Activated naive CD4-positive, alpha-beta T cell treated with anti-CD3 and anti-CD28 coated beads, Interleukin-2, amount 50 U/mL, for 72 hours (primary cell): Measurements from ENCODE around the gene PCSK5. TPM values are rescaled to one million over a fixed set of nuclear protein-coding genes. Genes with fewer than 3 reads are reported as not detected.

Source experiments
- ATAC-seq, 2 donors: fragments of 150-1000 bp; cut with Tn5 transposase; 2 replicates each; pipeline ENCODE4 v1.10.0; 2021; ENCODE audit warnings: mild to moderate bottlenecking in 2 of 2, moderate library complexity in 2 of 2
- DNase-seq, 2 donors: peaks; one replicate each; pipeline ENCODE4 v3.0.0; 2021 to 2022; ENCODE audit warnings: low spot score in 2 of 2
- H3K27ac Mint-ChIP-seq, 2 donors: one replicate each; pipeline ENCODE4 v1.8.0; 2022; ENCODE audit warnings: mild to moderate bottlenecking in 2 of 2, mixed read lengths in 2 of 2
- H3K36me3 Mint-ChIP-seq, 2 donors: one replicate each; pipeline ENCODE4 v1.8.0; 2022; ENCODE audit warnings: mixed read lengths in 2 of 2
- H3K9me3 Mint-ChIP-seq, 2 donors: one replicate each; pipeline ENCODE4 v1.8.0; 2022; ENCODE audit warnings: mixed read lengths in 2 of 2
- total RNA-seq, 2 donors: library from RNA; stranded (reverse); gene quantifications; one replicate each; pipeline ENCODE4 v1.2.3, GENCODE V29; 2022

PCSK5 gene
- total RNA-seq, 2 donors from 2014 or later, result 1.6 to 6.3 TPM

GRCh38 chr9:76150013-76150412 lies 259.5 kb downstream of the PCSK5 start:
- H3K36me3 Mint-ChIP-seq, result no peaks in the 10 kb centered on the region
- no peak for DNase-seq
- no peaks in the 10 kb centered on the region for H3K9me3 Mint-ChIP-seq
- no peak overlapping the region for H3K27ac Mint-ChIP-seq
- no peak for ATAC-seq

GRCh38 chr9:76151267-76151666 lies 260.8 kb downstream of the PCSK5 start:
- H3K27ac Mint-ChIP-seq, result no peak overlapping the region
- H3K36me3 Mint-ChIP-seq, result no peaks in the 10 kb centered on the region
- ATAC-seq (no peak), DNase-seq (no peak)
- no peaks in the 10 kb centered on the region for H3K9me3 Mint-ChIP-seq

- H3K27ac Mint-ChIP-seq, result no peak overlapping the region
- H3K9me3 Mint-ChIP-seq, result no peaks in the 10 kb centered on the region
- no peak for DNase-seq
- ATAC-seq, result no peak
- peaks cover 0 to 4% of the 10 kb centered on the region in 2 donors for H3K36me3 Mint-ChIP-seq
Observed at GRCh38 chr9:76153339-76153738, 262.9 kb downstream of the PCSK5 start.

GRCh38 chr9:76153902-76154629 lies 263.6 kb downstream of the PCSK5 start:
- Mint-ChIP-seq H3K27ac (no peak overlapping the region), H3K9me3 (no peaks in the 10 kb centered on the region), H3K36me3 (peaks cover 0 to 4% of the 10 kb centered on the region in 2 donors)
- DNase-seq (no peak), ATAC-seq (no peak)

- Mint-ChIP-seq H3K9me3 (no peaks in the 10 kb centered on the region), H3K27ac (no peak overlapping the region), H3K36me3 (peaks cover 0 to 4% of the 10 kb centered on the region in 2 donors)
- no peak for DNase-seq
- no peak for ATAC-seq
Observed at GRCh38 chr9:76155361-76155760, 264.9 kb downstream of the PCSK5 start.

- peaks cover 0 to 13% of the 10 kb centered on the region in 2 donors for H3K36me3 Mint-ChIP-seq
- ATAC-seq, result no peak
- no peaks in the 10 kb centered on the region for H3K9me3 Mint-ChIP-seq
- H3K27ac Mint-ChIP-seq, result peak overlapping the region in 1 of 2 donors; percentile 16
- no peak for DNase-seq
Observed at GRCh38 chr9:76158713-76159112, 268.2 kb downstream of the PCSK5 start.

- no peak for DNase-seq
- no peak for ATAC-seq
- Mint-ChIP-seq H3K36me3 (peaks cover 0 to 13% of the 10 kb centered on the region in 2 donors), H3K27ac (no peak overlapping the region), H3K9me3 (no peaks in the 10 kb centered on the region)
Observed at GRCh38 chr9:76159293-76159926, 268.9 kb downstream of the PCSK5 start.

GRCh38 chr9:76161106-76161505 lies 270.6 kb downstream of the PCSK5 start:
- ATAC-seq, result no peak
- Mint-ChIP-seq H3K27ac (no peak overlapping the region), H3K9me3 (no peaks in the 10 kb centered on the region), H3K36me3 (peaks cover 0 to 13% of the 10 kb centered on the region in 2 donors)
- DNase-seq, result no peak

- Mint-ChIP-seq H3K36me3 (peaks cover 0 to 13% of the 10 kb centered on the region in 2 donors), H3K9me3 (no peaks in the 10 kb centered on the region), H3K27ac (no peak overlapping the region)
- DNase-seq (no peak), ATAC-seq (no peak)
Observed at GRCh38 chr9:76161541-76161940, 271.1 kb downstream of the PCSK5 start.

GRCh38 chr9:76162086-76162730 lies 271.7 kb downstream of the PCSK5 start:
- ATAC-seq (no peak), DNase-seq (no peak)
- Mint-ChIP-seq H3K36me3 (peaks cover 0 to 13% of the 10 kb centered on the region in 2 donors), H3K9me3 (no peaks in the 10 kb centered on the region), H3K27ac (no peak overlapping the region)

GRCh38 chr9:76162751-76163500 lies 272.5 kb downstream of the PCSK5 start:
- Mint-ChIP-seq H3K9me3 (no peaks in the 10 kb centered on the region), H3K36me3 (peaks cover 0 to 9% of the 10 kb centered on the region in 2 donors), H3K27ac (peak overlapping the region in 1 of 2 donors; percentile 55)
- ATAC-seq (no peak), DNase-seq (no peak)

- Mint-ChIP-seq H3K27ac (no peak overlapping the region), H3K9me3 (no peaks in the 10 kb centered on the region), H3K36me3 (peaks cover 0 to 2% of the 10 kb centered on the region in 2 donors)
- DNase-seq (no peak), ATAC-seq (no peak)
Observed at GRCh38 chr9:76166526-76166925, 276.1 kb downstream of the PCSK5 start.

GRCh38 chr9:76176171-76176570 lies 285.7 kb downstream of the PCSK5 start:
- ATAC-seq (no peak), DNase-seq (no peak)
- Mint-ChIP-seq H3K9me3 (peaks cover 4 to 5% of the 10 kb centered on the region in 2 donors), H3K36me3 (peaks cover 9 to 14% of the 10 kb centered on the region in 2 donors), H3K27ac (no peak overlapping the region)

- H3K9me3 Mint-ChIP-seq, result peaks cover 4 to 5% of the 10 kb centered on the region in 2 donors
- ATAC-seq (no peak), DNase-seq (no peak)
- H3K27ac Mint-ChIP-seq, result no peak overlapping the region
- H3K36me3 Mint-ChIP-seq, result peaks cover 15 to 25% of the 10 kb centered on the region in 2 donors
Observed at GRCh38 chr9:76177931-76178330, 287.5 kb downstream of the PCSK5 start.

- ATAC-seq (peak in 1 of 2 donors; percentile 0), DNase-seq (no peak)
- Mint-ChIP-seq H3K27ac (peak overlapping the region in 1 of 2 donors; percentile 36), H3K36me3 (peaks cover 7 to 25% of the 10 kb centered on the region in 2 donors), H3K9me3 (no peaks in the 10 kb centered on the region)
Observed at GRCh38 chr9:76180541-76180940, 290.1 kb downstream of the PCSK5 start.

GRCh38 chr9:76181020-76181641 lies 290.7 kb downstream of the PCSK5 start:
- DNase-seq (peak in 1 of 2 donors; percentile 33), ATAC-seq (peak; percentile 80 to 86)
- Mint-ChIP-seq H3K36me3 (peaks cover 7 to 25% of the 10 kb centered on the region in 2 donors), H3K27ac (peak overlapping the region; percentile 59 to 96), H3K9me3 (no peaks in the 10 kb centered on the region)
